GM21528 (cell line): Measurements from ENCODE around the gene FCRLB.
"Not testable (repeated sequence)": the region's sequence is repeated elsewhere in the genome, so short reads cannot be mapped to it uniquely, and the experiment has no call there.

Experiments used
- ATAC-seq: cut with Tn5 transposase; IDR thresholded peaks from one replicate; pipeline ENCODE4 v1.9.1; 2021; ENCODE audit warnings: mild to moderate bottlenecking, moderate library complexity; ENCODE audit not compliant: unreplicated experiment, low FRiP score

The FCRLB gene

GRCh38 chr1:161720956-161721737, at the start of gene FCRLB:
Gene FCRLB, plus strand, starts transcription at chr1:161721544. Its CDS starts 1,129 bp downstream, at chr1:161722673.
- ATAC-seq: no peak

GRCh38 chr1:161673437-161673836, 47.9 kb upstream of the FCRLB start:
- ATAC-seq: not testable (repeated sequence)

- not testable (repeated sequence) for ATAC-seq
These were observed 46.9 kb upstream of the FCRLB start for GRCh38 chr1:161674447-161674846.

- not testable (repeated sequence) for ATAC-seq
These were observed 46.4 kb upstream of the FCRLB start for GRCh38 chr1:161674908-161675307.

- no peak for ATAC-seq
These were observed 44.9 kb upstream of the FCRLB start for GRCh38 chr1:161676441-161676840.

- ATAC-seq: no peak
These were observed 44.2 kb upstream of the FCRLB start for GRCh38 chr1:161676958-161677689.

GRCh38 chr1:161678500-161678899, 42.8 kb upstream of the FCRLB start:
- no peak for ATAC-seq

GRCh38 chr1:161681879-161682278, 39.5 kb upstream of the FCRLB start:
- ATAC-seq: no peak

GRCh38 chr1:161688946-161689345, 32.4 kb upstream of the FCRLB start:
- no peak for ATAC-seq

- ATAC-seq: no peak
These were observed 29.5 kb upstream of the FCRLB start for GRCh38 chr1:161691846-161692245.

GRCh38 chr1:161693020-161693712, 28.2 kb upstream of the FCRLB start:
- not testable (repeated sequence) for ATAC-seq

- ATAC-seq: not testable (repeated sequence)
These were observed 23.0 kb upstream of the FCRLB start for GRCh38 chr1:161698302-161698701.

GRCh38 chr1:161702250-161702649, 19.1 kb upstream of the FCRLB start:
- no peak for ATAC-seq

GRCh38 chr1:161705537-161705936, 15.8 kb upstream of the FCRLB start:
- ATAC-seq: no peak

GRCh38 chr1:161706113-161706481, 15.2 kb upstream of the FCRLB start:
- ATAC-seq: no peak

- ATAC-seq: peak; percentile 64
These were observed 14.6 kb upstream of the FCRLB start, which contains the start of gene FCRLA for GRCh38 chr1:161706482-161707347. Gene FCRLA, plus strand, starts transcription at chr1:161707229. Its CDS starts 36 bp downstream, at chr1:161707265.

- ATAC-seq: no peak
These were observed 13.8 kb upstream of the FCRLB start for GRCh38 chr1:161707503-161707902.

- ATAC-seq: no peak
These were observed 12.0 kb upstream of the FCRLB start for GRCh38 chr1:161709373-161709772.

- no peak for ATAC-seq
These were observed 10.8 kb upstream of the FCRLB start for GRCh38 chr1:161710560-161710959.
